ENCODE data around the gene CCND1. TPM values are rescaled to one million over a fixed set of nuclear protein-coding genes. Genes with fewer than 3 reads are reported as not detected.

Gene CCND1
- total and polyA plus RNA-seq, 9 of the 15 experiments (the other 6 are each of a cell fraction or from before 2014, with no cell fraction given) = 0.04 to 23.3 (median 3.8) TPM

GRCh38 chr11:69618237-69618636 is 22.7 kb upstream of the CCND1 start (continued):
- TF ChIP-seq KLF1 (tag; IDR thresholded peaks at IDR 0.05) (no peak), ZNF518B (CRISPR knock-in tag; IDR thresholded peaks at IDR 0.05) (no peak), SMARCC2 (IDR thresholded peaks at IDR 0.05; ENCODE audit: low read depth) (no peak), ZNF41 (CRISPR knock-in tag; conservative IDR thresholded peaks at IDR 0.05) (no peak), KAT7 (CRISPR knock-in tag; IDR thresholded peaks at IDR 0.05; ENCODE audit: borderline replicate concordance) (no peak), CXXC5 (CRISPR knock-in tag; IDR thresholded peaks at IDR 0.05) (no peak), IRF1 (CRISPR knock-in tag; IDR thresholded peaks at IDR 0.05; ENCODE audit: borderline replicate concordance) (no peak), SUPT5H (IDR thresholded peaks at IDR 0.05) (no peak), ZNF592 (IDR thresholded peaks at IDR 0.05) (no peak), ZNF24 (IDR thresholded peaks at IDR 0.05) (no peak)
